ENCODE results near the gene MORN4.
"Not testable (repeated sequence)": the region's sequence is repeated elsewhere in the genome, so short reads cannot be mapped to it uniquely, and the experiment has no call there.

The MORN4 gene

DNA sequence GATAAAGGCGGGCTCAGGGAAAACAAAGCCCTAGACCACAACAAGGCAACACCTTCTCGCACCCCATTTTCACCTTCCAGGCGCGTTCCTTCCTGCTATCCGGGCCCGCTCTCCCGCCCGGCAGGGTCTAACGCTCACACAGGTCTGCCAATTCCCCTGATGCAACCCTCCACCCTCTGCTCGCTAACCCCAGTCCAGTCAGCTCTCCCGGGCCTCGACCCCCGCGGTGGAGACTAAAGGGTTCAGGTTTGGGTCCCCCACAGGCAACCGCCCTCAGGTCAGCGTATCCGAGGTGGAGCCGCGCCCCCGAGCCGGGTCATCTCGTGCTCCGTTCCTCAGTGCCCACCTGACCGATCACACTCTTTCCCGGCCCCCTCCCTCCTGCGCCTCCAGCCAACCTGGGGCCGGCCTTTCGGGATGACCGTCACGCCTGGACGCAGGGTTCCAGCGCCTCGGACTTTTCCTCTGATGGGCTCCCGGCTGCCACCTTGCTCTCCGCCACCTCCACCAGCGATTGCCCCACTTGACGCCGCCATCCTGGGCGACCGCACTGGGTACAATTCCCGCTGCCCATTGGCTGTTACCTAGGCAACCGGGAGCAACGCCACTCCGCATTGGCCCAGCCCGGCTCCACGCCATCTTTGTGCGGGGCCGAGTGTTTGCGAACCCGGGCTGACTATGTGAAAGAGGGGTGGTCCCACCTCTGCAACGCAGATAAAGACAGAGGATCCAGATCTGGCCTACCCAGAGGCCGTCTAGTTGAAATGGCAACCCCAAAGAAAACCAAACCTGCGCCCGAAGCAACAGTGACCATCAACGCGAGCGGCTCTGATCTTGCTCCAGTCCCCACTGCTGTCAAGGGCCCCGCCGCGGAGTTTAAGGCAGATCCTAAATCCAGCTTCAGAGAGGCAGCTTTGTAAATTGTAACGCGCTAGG lies at the start of gene MORN4:
TSS of gene MORN4 (minus strand) at position 552 of the 936 bp plus-strand sequence. CDS start 13,847 bp downstream, outside the sequence.
- peak; percentile 93 for DNase-seq

DNA sequence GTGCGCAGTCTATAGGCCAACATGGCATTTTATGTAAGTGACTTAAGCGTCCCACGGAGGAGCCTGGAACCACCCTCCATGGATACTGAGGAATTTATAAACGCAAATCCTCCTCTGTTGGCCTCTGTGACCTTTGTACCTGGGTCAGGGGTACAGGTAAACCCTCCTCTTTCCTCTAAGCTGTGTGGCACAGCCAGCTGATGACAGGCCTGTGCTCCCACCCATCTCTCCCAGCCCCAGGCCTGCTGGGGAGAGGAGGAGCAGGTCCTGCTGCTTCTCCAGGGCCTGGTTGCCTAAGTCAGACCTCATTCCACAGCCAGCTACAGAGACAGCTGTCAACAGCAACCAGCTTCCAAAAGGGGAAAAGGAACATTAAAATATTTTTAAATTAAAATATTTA lies 48.7 kb upstream of the MORN4 start:
- DNase-seq, result no peak

DNA sequence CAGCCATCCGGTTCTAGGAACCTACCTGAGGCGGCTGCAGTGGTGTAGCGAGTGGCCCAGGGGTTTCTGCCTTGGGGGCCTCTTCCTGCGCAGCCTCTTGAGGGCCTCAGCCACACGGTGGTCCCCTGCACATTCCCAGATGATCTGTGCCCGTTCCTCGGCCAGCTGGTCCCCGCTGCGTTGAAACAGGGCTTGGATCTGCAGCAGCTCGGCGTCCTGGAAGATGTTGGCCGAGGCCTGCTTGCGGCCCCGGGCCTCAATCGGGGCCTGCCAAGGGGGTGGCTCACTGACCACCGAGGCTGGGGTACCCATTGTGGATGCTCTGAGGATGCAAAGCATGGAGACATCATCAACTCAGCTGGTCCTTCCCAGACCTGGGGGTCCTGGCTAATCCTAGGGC lies 46.3 kb upstream of the MORN4 start:
- DNase-seq, result no peak

DNA sequence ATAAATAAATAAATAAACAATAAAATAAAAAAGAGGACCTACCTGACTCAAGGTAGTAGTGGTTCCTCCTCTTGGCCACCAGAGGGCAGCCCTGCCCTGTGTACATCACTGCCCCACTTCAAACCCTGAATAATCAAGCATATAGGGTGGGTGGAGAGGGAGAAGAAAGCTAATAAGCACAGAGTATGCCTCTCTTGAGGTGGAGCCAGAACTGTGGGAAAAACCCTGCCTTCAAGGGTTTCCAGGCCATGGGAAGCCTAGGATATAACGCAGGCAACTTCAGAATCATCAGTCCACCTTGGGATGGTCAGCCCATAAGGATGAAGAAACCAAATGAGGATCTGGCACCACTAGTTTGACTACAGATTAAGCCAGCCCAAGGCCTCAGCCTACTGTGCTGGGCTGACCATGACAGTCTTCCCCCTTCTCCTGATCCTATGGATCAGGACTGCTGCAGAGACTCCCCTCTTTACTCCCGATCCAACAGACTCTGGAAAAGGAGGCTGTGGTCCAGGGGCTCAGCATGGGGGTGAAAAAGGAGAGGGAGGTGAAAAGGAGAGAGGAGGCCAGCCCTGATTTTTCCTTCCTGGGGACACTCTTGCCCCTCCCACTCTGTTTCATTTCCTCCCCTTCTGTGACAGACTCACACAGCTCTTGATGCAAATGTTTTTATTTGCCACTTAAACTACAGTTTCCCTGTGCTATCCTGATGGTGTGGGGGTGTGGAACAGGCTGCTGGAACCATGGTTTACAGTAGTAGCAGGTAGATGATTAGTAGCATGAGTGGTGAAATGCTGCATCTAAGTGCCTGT lies 43.7 kb upstream of the MORN4 start:
- peak; percentile 44 for DNase-seq

DNA sequence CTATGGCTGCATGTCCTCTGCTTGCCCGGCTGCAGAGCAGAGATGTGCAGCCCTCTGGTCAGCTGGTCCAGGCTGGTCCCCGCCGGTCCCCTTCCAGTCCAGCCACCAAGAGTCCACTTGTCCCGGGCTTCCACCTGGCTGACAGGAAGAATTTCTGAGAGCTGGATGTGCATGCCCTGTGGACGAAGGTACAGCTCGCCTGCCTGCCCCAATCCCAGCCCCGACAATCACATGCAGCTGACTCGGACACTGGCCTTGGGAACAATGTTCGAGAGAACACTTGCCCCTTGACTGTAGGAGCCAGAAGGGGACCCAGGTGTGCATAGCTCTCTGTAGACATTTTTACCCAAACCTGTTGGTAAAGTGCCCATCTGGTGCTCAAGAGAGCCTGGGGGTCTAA lies 41.9 kb upstream of the MORN4 start:
- DNase-seq, result no peak

DNA sequence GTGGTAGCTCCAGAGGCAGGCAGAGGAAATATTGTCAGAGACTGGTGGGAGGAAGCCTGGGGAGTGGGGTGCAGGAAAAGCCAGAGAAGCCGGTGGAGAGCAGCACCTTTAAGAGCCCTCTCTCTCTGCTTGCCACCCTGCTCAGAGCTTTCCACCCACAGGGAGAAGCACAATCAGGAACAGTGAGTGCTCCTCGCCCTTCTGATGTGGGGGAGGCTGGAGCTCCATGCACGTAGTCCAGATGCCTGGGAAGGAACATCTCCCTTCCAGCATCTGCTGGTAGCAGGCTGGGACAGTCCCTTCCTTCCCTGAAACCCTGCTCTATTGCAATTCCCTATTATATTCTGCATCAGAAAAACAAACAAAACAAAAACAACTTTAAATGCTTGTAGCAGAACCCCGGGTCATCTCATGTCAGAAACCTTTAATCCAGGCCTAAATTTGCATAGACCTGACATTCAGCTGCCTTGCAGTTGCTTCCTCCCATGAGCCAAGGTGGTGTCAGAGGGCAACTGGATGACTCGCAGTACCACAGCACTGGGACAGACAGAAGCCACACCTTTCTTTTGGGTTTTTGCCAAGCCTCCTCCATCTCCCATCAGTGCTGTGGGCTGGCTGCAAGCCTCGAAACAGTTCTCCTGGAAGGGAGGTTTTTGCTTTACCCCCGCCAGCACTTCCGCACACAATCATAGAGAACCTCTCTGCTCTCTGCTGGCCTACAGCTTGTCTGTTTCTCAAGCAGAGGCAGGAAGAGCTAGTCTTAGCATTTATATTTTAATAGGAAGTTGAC lies 40.6 kb upstream of the MORN4 start:
- DNase-seq, result peak; percentile 44

DNA sequence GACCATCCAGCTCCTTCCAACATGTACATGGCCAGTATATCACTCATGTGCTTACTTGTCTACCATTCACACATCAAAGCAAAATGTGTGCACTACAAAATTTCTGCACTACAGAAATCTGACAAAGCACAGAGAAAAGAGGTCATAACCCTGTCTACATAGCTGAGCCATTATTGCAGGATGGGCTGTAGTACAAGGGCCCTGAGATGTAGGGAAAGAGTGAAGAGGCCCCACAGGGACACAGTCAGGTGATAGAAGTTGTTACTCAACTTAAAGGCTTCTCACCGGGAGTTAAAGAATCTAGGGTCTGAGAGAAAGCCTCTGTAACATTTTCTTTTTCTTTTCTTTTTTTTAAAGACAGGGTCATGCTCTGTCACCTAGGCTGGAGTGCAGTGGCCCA lies 36.3 kb upstream of the MORN4 start:
- no peak for DNase-seq

DNA sequence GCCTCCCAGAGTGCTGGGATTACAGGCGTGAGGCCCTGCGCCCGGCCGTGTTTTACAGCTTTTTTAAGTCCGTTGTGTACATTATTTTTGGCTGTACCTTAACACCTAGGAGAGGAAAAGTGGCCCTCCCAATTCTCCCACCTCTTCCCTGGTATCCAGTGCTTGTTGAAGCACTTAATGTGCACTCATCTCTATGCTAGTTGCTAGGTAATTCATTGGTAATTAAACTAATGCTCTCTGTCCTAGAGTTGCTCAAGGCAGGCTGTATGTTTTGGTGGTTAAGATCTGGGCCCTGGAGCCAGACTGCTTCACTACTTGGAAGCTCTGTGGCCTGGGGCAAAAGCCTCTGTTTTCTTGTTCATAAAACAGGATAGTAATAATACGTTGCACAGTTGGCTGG lies 34.2 kb upstream of the MORN4 start:
- DNase-seq, result no peak

DNA sequence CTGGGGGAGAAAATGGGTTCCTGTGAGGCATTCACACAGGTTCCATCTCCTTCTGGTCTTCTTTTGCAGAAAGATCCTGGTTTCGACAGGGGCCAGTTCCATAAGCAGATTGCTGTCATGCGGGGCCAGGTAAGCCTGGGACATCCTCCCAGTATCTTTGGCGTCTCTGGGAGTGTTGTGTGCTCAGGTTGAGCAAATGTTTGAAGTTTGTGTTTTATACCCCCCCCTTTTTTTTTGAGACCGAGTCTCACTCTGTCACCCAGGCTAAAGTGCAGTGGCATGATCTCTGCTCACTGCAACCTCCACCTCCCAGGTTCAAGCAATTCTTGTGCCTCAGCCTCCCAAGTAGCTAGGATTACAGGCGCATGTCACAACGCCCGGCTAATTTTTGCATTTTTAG lies 33.7 kb upstream of the MORN4 start:
- no peak for DNase-seq

DNA sequence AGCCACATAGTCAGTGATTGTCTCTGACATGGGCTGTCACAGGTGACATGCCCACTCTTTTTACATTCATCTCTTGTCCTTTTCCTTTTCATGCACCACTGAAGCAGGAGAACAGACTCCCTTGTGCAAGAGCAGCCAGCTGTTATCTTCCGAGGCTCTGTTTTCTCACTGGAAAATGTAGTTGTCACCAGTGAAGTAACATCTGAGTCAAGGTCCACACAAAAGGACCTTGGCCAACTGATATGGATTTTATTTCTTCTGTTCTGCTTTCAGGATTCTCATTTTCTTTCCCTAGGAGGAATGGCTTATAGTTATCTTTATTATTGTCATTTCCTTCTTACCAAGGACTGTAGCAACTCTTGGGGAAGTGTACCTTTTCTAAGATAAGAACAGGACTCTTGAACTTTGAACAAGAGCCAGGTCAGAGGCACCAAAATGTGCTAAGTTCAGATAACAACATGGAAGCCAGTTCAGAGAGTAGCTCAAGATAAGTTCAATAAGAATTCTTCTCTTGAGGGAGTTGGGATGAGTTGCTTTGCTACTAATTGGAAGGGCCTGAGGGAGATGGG lies 31.1 kb upstream of the MORN4 start:
- DNase-seq, result no peak

DNA sequence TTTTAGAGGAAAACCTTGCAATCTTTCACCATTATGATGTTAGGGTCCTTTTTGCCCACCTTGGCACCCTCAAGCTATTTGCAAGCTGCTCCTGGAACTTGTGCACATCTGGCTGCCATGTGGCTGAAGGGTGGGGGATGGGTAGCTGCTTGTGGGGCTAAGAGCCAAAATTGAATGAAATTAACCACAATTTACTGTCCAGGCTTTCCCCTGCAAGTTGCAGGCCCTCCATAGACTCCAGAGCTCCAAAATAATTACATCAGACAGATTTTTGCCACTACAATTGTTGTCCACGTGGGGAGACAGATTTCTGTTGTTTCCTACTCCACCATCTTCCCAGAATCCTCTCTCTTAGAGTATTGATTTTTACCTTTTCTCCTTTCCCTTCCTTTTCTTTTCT lies 26.3 kb upstream of the MORN4 start:
- DNase-seq, result peak; percentile 72

DNA sequence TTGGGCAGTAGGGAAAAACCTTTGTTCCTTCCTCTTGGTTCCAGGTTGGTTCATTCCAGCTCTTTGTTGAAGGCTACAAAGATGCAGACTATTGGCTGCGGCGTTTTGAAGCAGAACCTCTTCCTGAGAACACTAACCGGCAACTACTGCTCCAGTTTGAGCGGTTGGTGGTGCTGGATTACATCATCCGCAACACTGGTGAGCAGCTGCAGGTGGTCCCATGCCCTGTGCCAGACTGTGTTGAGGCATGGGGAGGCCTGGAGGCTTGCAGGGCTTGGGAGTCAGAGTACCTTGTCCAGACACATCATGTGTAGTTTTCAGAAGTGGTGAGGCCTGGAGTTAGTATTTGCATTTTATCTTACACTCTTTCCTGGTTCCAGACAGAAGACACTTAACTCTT lies 23.5 kb upstream of the MORN4 start:
- no peak for DNase-seq

DNA sequence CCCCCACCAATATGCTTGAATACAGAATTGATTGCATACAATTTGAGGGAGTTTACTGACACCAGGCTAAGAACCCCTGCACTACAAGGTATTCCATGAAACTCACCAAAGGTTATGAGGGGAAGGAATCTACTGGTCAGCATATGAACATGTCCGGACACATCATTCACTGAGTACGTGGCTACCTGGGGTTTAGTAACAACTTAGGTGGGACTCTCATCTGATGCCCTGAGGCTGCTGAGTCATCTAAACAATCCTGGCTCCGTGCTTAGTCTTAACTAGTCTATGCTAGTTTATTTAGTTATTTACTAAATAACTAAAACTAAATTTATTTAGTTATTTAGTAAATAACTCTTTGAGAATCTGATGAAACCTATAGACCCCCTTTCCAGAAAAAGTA lies 18.5 kb upstream of the MORN4 start:
- no peak for DNase-seq

DNA sequence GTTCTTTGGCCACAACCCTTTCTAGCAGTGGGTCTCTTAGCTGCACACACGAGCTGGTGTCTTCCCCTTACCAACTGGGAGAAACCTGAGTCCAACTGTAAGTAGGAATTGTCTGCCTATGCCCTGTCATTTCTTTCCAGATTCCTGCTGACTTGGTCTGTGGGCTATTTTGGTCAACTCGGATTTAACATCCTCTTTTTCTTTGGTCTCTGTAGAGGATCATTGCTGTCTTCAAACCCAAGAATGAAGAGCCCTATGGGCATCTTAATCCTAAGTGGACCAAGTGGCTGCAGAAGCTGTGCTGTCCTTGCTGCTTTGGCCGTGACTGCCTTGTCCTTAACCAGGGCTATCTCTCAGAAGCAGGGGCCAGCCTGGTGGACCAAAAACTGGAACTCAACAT lies 17.4 kb upstream of the MORN4 start:
- no peak for DNase-seq

DNA sequence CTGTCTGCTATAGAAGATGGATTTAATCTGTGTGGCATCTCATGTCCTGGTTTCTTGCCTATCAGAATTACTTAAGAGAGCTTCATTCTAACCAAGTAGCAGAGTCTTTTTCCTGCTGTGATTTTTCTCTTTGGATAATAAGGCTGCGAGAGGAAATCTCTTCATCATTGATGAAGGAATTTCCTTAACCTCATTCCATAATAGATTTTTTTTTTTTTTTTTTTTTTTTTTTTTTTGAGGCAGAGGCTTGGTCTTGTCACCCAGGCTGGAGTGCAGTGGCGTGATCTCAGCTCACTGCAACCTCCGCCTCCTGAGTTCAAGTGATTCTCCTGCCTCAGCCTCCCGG lies 16.1 kb upstream of the MORN4 start:
- DNase-seq, result not testable (repeated sequence)

DNA sequence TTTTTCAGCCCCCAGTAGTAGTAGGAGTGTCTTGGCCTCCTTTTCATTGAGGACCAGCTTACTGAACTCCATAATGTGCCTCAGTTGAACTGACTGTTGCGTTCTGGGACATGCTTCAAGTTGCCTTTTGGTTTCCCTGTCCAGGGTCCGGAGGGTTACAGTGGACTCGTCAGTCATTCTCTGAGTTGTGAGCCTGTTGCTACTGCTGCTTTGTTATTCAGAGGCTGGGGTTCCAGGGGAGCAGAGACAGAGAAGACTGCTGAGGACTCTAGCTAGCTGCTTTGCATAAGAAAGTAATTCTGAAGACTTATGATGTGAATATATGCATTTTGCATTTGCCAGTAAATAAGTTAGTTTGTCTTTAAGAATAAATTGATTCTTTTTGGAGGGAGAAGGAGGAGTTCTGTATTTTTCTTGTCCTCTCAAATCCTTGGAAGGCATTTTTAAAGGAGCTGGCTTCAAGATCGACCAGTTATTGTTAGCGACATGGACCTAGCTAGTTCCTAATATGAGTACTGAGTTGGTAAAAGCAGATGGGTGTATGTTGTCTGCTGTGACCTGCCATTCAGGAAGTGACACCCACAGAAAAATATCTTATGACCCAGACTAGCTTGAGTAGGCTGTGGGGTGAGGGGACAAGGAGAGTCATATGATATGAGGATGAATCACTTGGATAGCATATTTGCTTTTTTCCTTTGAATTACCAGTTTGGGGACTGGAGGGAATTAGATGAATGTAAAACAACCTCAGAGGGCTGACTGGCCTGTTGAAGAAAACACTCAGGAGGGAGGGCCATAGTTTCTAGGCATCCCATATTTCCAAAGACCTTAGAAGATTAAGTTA lies 15.5 kb upstream of the MORN4 start:
- DNase-seq, result peak; percentile 98

DNA sequence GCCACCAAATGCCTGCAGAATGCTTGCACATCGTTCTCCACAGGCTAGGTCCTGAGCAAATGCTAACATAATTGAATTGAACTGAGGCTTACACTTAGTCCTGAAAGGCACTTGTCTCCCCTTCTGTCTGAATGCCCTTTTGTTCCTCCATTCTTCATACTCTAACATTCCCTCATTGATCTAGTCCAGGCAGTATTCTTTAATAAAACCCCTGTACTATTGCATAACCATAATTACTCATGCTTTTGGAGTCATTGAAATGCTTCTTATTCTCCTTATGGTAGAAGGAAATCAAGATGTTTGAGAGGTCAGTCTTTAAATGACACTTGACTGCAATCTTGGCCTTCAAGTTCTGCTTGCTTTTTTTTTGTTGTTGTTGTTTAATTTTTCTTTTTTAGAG lies 14.3 kb upstream of the MORN4 start:
- peak; percentile 80 for DNase-seq

DNA sequence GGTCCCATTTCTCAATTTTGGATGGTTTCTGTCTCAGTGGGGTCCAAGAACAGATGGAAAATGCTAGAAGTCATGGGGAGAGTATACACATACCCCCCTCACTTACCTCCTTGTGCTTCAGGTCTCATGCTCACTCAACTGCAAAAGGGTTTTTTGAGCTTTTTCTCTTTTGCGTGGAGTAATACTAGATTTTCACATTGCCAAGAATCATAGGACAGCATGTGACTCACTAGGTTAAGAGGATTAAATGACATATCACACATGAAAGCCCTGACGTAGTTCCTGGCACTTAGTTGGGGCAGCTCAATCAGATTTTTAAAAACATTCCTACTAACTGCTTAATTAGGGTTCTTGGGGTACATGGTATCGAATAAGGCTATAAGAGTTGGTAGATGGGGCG lies 11.6 kb upstream of the MORN4 start:
- DNase-seq, result no peak

DNA sequence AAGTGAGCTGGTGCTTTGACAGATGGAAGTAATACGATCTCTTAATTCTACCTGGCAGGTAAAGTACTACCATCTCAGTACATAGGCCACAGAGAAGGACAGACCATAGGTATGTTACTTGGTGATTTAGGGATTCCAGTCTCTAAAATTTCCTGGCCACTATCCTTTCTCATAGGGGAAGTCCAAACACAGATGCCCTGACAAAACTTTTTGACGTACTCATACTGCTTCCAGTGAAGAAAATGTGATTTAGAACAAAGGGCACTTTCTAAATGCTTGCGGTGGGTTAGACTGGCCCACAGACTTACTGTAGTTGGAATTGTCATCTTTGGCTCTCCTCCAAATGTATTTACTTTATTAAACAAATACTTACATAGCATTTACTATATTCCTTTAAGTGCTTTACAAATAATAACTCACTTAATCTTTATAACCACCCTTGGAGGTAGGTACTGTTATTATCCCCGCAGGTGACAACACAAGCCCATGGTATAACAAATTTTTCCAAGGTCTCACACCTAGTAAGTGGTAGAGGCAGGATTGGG lies 10.2 kb upstream of the MORN4 start:
- DNase-seq, result no peak

DNA sequence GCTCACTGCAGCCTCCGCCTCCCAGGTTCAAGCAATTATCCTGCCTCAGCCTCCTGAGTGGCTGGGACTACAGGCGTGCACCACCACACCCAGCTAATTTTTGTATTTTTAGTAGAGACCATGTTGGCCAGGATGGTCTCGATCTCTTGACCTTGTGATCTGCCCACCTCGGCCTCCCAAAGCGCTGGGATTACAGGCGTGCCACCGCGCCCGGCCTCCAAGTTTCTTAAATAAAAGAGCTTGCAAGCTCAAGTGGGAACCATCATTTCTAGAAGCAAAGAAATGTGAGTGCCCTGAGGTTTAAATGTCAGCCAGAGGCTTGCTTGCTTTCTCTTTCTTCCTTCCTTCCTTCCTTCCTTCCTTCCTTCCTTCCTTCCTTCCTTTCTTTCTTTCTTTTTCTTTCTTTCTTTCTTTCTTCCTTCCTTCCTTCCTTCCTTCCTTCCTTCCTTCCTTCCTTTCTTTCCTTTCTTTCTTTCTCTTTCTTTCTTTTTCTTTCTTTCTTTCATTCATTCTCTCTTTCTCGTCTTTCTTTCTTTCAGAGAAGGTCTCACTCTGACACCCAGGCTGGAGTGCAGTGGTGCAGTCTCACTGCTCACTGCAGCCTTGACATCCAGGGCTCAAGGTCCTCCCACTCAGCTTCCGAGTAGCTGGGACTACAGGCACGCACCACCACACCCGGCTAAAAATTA lies 9.3 kb upstream of the MORN4 start:
- not testable (repeated sequence) for DNase-seq

Measured in HCEC 1CT (cell line).